Ishikawa (cell line): ENCODE data around the gene AEN.

Experiments used
- CEBPB ChIP-seq: IDR thresholded peaks from 2 replicates; pipeline ENCODE4 v1.6.1; 2012
- CREB1 ChIP-seq: IDR thresholded peaks from 2 replicates; pipeline ENCODE4 v1.6.1; 2012; ENCODE audit warnings: low read depth
- EGR1 ChIP-seq: IDR thresholded peaks from 2 replicates; pipeline ENCODE4 v1.6.1; 2012
- EP300 ChIP-seq: IDR thresholded peaks from 2 replicates; pipeline ENCODE4 v1.6.1; 2012; ENCODE audit warnings: borderline replicate concordance
- FOXM1 ChIP-seq: IDR thresholded peaks from 2 replicates; pipeline ENCODE4 v1.6.1; 2012; ENCODE audit warnings: low read depth, borderline replicate concordance
- NFIC ChIP-seq: IDR thresholded peaks from 2 replicates; pipeline ENCODE4 v1.6.1; 2012
- RAD21 ChIP-seq: IDR thresholded peaks from 2 replicates; pipeline ENCODE4 v1.6.1; 2012; ENCODE audit warnings: low read depth
- TAF1 ChIP-seq: IDR thresholded peaks from 2 replicates; pipeline ENCODE4 v1.6.1; 2012; ENCODE audit warnings: low read depth, mild to moderate bottlenecking
- YY1 ChIP-seq: IDR thresholded peaks from 2 replicates; pipeline ENCODE4 v1.6.1; 2012; ENCODE audit warnings: low read depth
- ZBTB7A ChIP-seq: IDR thresholded peaks from 2 replicates; pipeline ENCODE4 v1.6.1; 2012; ENCODE audit warnings: low read depth
- TF ChIP-seq, protein P1 (sequence below): IDR thresholded peaks from 2 replicates; pipeline ENCODE4 v1.6.1; 2012
- TF ChIP-seq, protein P2 (sequence below): IDR thresholded peaks from 2 replicates; pipeline ENCODE4 v1.6.1; 2012
- TF ChIP-seq, protein P3 (sequence below): IDR thresholded peaks from 2 replicates; pipeline ENCODE4 v1.6.1; 2012; ENCODE audit warnings: low read depth, mild to moderate bottlenecking

The AEN gene

DNA sequence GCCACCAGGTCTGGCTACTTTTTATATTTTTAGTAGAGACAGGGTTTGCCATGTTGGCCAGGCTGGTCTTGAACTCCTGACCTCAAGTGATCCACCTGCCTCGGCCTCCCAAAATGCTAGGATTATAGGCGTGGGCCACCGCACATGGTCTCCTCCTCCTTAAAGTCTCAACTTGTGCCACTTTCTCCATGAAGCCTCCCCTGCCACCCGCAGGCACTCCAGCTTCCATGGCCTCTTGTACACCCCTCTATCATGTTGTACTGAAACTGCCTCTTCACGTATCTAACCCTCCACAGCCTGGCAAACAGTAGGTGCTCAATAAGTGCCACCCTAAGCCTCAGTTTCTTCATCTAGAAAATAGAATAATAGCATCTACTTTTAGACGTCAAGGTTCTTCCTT lies 57.6 kb downstream of the AEN start:
- TF ChIP-seq EP300, result no peak
- no peak for TF ChIP-seq FOXM1
- TF ChIP-seq, protein P1, sequence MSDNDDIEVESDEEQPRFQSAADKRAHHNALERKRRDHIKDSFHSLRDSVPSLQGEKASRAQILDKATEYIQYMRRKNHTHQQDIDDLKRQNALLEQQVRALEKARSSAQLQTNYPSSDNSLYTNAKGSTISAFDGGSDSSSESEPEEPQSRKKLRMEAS, result no peak
- no peak for TF ChIP-seq NFIC
- TF ChIP-seq CREB1, result no peak
- no peak for TF ChIP-seq TAF1
- TF ChIP-seq RAD21, result no peak
- TF ChIP-seq YY1, result no peak
- no peak for TF ChIP-seq EGR1
- TF ChIP-seq, protein P2, sequence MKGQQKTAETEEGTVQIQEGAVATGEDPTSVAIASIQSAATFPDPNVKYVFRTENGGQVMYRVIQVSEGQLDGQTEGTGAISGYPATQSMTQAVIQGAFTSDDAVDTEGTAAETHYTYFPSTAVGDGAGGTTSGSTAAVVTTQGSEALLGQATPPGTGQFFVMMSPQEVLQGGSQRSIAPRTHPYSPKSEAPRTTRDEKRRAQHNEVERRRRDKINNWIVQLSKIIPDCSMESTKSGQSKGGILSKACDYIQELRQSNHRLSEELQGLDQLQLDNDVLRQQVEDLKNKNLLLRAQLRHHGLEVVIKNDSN, result no peak
- TF ChIP-seq CEBPB, result no peak

DNA sequence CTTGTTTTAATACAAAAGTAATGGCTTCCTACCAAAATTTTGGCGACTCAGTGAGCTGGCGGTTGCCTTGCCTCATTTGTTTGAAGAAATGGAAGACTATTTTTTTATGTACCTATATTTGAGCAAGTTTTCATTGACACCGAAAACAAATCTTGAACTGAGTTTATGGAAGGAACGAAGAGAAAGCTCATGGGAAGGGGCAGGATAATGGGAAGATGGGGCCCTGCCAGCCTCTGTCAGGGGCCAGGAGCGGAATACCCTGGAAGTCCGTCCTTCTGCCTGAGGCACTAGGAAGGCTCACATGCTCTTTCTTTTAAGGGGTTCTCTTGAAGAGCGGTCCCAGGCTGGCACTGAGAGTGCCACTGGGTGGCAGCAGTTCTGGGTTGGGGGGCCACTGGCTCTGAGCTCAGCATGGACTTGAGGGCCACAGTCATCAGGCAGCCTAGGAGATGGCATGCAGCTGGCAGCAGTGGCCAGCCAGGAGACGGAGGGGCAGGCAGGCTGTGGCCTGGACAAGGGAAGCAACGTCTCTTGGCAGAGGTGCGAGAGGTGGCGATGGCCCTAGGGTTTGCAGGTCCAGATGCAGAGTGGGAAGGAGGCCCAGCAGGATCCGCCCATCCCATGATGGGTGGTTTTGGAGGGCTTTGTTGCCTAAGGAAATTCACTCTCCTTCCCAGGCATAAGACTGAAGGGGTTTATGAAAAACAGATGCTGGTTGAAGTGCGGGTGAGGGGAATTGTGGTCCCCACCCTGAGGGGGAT lies 59.3 kb downstream of the AEN start:
- TF ChIP-seq, protein P3, sequence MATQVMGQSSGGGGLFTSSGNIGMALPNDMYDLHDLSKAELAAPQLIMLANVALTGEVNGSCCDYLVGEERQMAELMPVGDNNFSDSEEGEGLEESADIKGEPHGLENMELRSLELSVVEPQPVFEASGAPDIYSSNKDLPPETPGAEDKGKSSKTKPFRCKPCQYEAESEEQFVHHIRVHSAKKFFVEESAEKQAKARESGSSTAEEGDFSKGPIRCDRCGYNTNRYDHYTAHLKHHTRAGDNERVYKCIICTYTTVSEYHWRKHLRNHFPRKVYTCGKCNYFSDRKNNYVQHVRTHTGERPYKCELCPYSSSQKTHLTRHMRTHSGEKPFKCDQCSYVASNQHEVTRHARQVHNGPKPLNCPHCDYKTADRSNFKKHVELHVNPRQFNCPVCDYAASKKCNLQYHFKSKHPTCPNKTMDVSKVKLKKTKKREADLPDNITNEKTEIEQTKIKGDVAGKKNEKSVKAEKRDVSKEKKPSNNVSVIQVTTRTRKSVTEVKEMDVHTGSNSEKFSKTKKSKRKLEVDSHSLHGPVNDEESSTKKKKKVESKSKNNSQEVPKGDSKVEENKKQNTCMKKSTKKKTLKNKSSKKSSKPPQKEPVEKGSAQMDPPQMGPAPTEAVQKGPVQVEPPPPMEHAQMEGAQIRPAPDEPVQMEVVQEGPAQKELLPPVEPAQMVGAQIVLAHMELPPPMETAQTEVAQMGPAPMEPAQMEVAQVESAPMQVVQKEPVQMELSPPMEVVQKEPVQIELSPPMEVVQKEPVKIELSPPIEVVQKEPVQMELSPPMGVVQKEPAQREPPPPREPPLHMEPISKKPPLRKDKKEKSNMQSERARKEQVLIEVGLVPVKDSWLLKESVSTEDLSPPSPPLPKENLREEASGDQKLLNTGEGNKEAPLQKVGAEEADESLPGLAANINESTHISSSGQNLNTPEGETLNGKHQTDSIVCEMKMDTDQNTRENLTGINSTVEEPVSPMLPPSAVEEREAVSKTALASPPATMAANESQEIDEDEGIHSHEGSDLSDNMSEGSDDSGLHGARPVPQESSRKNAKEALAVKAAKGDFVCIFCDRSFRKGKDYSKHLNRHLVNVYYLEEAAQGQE, result no peak
- no peak for TF ChIP-seq RAD21
- no peak for TF ChIP-seq NFIC
- no peak for TF ChIP-seq EGR1
- no peak for TF ChIP-seq ZBTB7A
- no peak for TF ChIP-seq FOXM1
- no peak for TF ChIP-seq CEBPB

DNA sequence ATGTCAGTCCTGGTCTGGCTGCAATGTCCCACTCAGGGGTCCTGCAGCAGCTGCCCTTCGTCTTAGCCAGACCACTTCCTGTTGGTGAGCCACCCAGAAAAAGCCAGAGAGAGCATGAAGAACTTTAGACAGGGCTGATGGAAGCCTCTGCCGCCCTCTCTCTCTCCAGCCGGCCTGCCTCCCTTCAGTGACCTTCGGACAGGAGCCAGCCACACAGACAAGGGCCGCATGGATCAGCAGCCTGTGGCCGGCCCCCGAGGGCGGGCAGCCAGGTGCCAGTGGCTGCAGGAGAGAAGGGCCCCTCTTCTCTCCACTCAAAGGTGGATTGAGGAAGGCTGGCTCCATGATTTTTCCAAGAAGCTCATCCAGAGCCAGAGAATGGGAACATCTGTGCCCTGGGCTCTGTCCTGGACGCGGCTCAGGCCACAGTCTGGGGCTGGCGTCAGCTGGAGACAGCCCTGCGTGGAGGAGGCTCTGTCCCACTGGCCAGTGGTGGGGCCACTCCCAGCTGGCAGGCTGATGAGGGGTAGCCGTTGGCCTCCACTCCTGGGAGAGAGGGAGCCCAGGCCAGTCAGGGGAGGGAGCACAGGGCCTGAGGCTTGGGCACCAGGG lies 60.6 kb downstream of the AEN start:
- TF ChIP-seq CREB1 (no peak), TAF1 (no peak), EGR1 (no peak)
